Hair follicle dermal papilla cell (primary cell): Measurements from ENCODE around the gene RRP8. TPM values are rescaled to one million over a fixed set of nuclear protein-coding genes. Genes with fewer than 3 reads are reported as not detected.

Experiments
- total RNA-seq: library from RNA; depleted of rRNA; stranded (reverse); fragments of >200 nt; gene quantifications from 2 replicates; pipeline ENCODE4 v1.2.3, GENCODE V29; 2012

The RRP8 gene
- total RNA-seq = 12.5 and 12.8 TPM in 2 replicates

DNA sequence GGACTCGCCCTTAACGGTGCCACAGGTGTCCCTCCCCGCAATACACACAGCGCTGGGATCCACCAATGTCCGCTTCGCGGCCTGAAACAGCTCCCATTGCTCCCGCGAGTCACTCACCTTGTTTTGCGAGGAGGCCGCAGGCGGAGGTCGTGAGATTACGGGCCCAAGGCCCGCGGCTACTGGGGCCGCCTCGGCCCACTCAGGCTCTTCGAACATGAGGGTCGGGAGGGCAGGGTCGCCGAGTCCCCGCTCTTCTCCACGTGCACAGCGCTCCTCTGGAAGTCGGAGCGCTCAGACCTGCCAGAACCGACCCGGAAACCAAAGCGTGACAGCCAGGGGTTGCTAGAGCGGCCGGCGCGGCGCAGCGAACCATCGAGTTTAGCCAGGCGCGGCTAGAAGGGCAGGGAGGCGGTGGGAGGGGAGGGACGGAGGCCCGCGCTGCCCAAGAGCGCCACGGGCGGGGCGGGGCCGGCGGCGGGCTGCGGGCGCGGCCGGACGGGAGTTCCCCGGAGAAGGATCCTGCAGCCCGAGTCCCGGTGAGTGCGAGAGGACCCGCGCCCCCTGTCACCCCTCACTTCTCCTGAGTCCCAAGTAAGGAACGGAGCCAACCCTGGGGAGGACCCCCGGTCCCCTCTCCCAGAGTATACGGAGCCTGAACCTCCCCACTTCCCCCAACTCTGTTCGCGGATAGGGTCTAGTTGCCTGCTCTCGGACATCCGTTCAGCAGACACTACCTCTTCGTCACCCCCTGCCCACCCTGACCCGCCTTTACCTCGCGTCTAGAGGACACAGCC is at the start of gene RRP8, which contains the start of gene ILK:
Gene RRP8, minus strand, starts transcription at position 330 of the 794 bp plus-strand sequence. Its CDS starts 114 bp downstream, at position 216.
Gene ILK, plus strand, starts transcription at position 488 of the 794 bp plus-strand sequence. CDS start 498 bp downstream, outside the sequence.

DNA sequence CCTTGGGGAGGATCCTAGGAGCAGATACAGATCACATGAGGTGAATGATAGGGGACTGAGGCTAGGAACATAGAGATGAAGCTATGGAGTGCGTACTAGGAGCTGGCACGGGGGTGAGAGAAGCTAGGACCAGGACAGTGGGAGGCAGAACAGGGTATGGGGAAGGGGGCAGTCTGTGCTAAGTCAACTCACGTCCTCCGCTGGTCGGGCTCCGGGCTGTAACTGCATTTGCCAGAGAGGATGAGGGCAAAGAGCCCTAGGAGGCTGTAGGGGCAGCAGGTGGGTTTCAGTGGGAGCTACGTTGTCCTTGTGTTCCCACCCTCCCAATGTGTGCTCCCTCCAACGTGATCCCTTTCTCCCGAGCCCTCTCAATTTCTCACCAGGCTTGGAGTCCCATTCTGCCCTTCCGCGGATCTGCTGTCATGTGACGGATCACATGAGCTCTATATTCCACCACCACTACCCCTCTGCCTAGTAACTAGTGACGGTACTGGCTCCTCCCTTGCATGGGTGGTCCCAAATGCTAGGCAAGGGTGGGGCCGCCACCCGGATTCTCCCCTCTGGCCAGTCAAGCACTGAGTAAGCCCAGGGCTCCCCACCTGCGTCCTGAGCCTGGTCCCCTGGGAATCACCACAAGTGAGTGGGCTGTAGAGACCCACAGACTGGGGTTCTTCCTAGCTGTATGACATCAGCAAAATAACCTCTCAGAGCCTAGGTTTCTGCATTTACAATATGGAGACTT is 15.8 kb upstream of the RRP8 start, which contains the start of gene TPP1:
Gene TPP1, minus strand, starts transcription at position 419 of the 742 bp plus-strand sequence. Its CDS starts 22 bp downstream, at position 397.

DNA sequence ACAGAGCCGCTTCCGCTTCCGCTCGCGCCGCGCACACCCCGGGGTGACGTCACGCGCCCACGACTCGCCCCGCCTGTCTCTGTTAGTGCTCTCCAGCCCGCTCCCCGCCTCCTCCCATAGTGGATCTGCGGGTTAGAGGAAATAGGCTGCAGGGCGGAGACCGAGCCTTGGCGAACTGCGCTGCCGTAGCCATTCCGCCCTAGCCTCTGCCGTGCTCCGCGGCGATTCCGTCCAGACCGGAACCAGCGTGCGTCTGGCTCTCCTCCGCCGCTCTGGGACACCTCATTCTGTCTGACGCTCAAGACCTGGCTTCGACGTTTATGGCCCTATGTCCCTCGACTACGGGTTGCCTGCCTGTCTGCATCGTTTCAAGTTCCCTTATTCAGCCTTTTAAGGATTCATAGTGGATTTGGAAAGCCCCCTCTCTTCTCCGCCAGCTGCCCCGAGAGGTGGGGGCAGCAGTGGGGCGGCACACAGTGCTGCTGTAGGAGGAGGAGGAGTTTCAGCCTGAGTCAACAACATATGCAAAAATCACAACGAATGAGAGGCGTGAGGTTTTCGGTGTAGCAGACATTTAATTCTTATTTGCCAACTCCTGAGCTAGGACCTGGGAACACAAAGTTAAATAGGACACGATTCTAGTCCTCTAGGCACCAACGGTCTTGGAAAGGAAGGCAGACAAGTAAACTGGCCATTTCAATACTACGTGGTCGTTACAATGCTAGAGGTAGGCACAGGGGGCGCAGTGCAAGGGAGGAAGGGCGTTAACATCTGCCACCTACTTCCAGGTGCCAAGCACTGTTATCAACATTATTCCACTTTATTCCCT is 9.0 kb upstream of the RRP8 start, which contains the start of gene TAF10:
Gene TAF10, minus strand, starts transcription at position 4 of the 829 bp plus-strand sequence. CDS start 27 bp downstream, outside the sequence.

Other genes with a start within 250 kb of the RRP8 start
- 34.7 and 42.5 TPM in 2 replicates for gene SMPD1, start 213.1 kb downstream of the RRP8 start, total RNA-seq
- 75.6 and 82.3 TPM in 2 replicates for gene APBB1, start 184.5 kb downstream of the RRP8 start, total RNA-seq
- 1.2 and 2.1 TPM in 2 replicates for gene HPX, start 162.6 kb downstream of the RRP8 start, total RNA-seq
- 26.6 and 27.4 TPM in 2 replicates for gene TRIM3, start 129.7 kb downstream of the RRP8 start, total RNA-seq
- gene ARFIP2, start 122.3 kb downstream of the RRP8 start, total RNA-seq = 86.6 and 87.3 TPM in 2 replicates
- gene TIMM10B, start 122.1 kb downstream of the RRP8 start, total RNA-seq = 52.7 and 54.4 TPM in 2 replicates
- 9.4 and 13.0 TPM in 2 replicates for gene DNHD1, start 106.3 kb downstream of the RRP8 start, total RNA-seq
- 216 and 230 TPM in 2 replicates for gene ILK, start 158 bp upstream of the RRP8 start, total RNA-seq
- 27.7 and 38.3 TPM in 2 replicates for gene TAF10, start 8.6 kb upstream of the RRP8 start, total RNA-seq
- 69.9 and 101 TPM in 2 replicates for gene TPP1, start 15.8 kb upstream of the RRP8 start, total RNA-seq
- 42.3 and 53.2 TPM in 2 replicates for gene DCHS1, start 52.2 kb upstream of the RRP8 start, total RNA-seq
- gene MRPL17, start 79.7 kb upstream of the RRP8 start, total RNA-seq = 28.4 and 39.6 TPM in 2 replicates
- gene OR2AG2, start 168.4 kb upstream of the RRP8 start, total RNA-seq = 0.12 and 0.16 TPM in 2 replicates
- not detected in 2 replicates for gene OR2AG1, start 179.4 kb upstream of the RRP8 start, total RNA-seq
- 0.32 and 0.49 TPM in 2 replicates for gene OR6A2, start 196.1 kb upstream of the RRP8 start, total RNA-seq
- not detected in 2 replicates for gene OR10A5, start 242.1 kb upstream of the RRP8 start, total RNA-seq